ENCODE measurements around the gene SART1. TPM values are rescaled to one million over a fixed set of nuclear protein-coding genes. Genes with fewer than 3 reads are reported as not detected.

Gene SART1, protein sequence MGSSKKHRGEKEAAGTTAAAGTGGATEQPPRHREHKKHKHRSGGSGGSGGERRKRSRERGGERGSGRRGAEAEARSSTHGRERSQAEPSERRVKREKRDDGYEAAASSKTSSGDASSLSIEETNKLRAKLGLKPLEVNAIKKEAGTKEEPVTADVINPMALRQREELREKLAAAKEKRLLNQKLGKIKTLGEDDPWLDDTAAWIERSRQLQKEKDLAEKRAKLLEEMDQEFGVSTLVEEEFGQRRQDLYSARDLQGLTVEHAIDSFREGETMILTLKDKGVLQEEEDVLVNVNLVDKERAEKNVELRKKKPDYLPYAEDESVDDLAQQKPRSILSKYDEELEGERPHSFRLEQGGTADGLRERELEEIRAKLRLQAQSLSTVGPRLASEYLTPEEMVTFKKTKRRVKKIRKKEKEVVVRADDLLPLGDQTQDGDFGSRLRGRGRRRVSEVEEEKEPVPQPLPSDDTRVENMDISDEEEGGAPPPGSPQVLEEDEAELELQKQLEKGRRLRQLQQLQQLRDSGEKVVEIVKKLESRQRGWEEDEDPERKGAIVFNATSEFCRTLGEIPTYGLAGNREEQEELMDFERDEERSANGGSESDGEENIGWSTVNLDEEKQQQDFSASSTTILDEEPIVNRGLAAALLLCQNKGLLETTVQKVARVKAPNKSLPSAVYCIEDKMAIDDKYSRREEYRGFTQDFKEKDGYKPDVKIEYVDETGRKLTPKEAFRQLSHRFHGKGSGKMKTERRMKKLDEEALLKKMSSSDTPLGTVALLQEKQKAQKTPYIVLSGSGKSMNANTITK
- total RNA-seq = 21.1 and 42.0 TPM in 2 replicates

DNA sequence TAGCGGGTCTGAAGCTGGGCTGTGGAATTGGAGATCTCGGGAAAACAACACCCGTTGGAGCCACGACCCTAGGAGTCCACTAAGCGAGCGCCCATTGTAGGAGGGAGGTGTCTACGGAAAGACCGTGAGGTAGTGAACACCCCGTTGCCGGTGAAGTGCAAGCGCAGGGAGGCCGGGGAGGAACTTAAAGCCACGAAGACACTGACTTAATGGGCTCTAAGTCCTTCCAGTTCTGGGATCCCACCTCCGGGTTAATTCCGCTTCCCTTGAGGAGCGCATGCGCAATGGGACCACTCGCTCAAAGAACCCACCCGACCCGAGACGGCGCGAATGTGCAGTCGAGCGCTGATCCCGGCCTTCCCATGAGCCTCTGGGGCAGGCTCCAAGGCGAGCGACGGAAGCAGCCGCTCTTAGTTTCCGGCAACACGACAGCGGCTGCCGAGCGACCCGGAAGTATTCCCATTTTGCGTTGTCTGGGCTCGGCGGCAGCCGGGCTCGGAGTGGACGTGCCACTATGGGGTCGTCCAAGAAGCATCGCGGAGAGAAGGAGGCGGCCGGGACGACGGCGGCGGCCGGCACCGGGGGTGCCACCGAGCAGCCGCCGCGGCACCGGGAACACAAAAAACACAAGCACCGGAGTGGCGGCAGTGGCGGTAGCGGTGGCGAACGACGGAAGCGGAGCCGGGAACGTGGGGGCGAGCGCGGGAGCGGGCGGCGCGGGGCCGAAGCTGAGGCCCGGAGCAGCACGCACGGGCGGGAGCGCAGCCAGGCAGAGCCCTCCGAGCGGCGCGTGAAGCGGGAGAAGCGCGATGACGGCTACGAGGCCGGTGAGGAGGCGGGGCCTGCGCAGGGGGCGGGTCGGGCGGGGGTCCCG lies at the start of gene SART1:
TSS of gene SART1 (plus strand) at position 468 of the 874 bp plus-strand sequence. CDS start at position 515, 47 bp downstream.

DNA sequence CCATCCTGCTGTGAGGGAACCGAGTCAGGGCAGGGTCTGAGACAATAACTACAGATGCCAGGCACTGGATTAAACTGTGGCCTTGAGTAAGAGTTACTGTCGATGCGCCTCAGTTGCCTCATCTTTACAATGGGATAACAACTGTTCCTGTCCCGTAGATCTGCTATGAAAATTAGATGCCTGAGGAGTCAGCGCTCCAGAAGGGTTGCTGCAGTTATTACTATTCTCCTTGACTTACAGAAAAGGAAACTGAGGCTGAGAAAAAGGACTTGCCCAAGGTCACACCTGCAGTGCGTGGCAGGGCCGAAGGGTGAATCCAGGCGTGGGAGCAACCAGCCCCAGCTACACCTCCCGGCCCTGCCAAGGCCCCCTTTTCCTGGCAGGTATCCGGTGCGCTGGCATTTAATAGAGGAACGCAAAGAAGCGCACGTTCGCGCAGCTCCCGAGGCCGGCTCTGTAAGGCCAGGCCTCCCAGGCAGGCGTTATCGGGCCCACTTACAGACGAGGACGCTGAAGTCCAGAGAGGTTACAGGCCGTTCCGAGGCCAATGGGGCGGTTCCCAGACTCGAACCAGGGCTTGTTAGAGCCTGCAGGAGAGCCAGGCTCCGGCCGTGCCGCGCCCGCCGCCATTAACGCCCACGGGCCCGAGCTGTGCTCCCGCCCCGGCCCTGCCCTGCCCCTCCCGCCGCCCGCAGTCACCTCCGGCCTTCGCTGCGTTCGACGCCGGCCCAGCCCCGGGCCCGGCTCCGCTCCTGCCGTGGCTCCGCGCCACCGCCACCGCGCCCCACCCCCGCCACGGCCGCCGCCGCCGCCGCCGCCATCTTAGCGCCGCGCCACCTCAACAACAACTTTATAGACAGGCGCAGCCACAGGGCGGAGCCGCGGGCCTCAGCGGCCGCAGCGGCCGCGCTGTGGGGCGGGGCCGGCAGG lies 43.1 kb upstream of the SART1 start, which contains the start of gene C11orf68:
TSS of gene C11orf68 (minus strand) at position 852 of the 930 bp plus-strand sequence. CDS start at position 821, 31 bp downstream.

DNA sequence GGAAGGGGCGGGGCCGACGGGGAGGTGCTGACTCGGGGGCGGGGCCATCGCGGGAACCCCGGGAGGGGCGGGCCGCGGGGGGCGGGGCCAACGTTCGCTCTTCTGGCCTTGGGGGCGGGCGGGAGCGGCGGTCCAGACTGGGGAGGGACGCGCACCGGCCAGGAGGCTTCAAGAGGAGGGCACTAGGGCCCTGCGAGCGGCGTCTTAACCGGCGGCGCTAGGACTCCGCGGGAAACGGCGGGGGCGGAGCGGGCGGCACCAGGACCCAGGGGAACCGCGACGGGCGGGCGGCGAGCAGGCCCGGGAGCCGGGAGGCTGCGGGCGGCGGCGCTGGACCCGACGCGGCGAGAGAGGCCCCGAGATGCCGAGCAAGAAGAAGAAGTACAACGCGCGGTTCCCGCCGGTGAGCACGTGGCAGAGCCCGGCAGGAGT lies 42.4 kb upstream of the SART1 start, which contains the start of gene DRAP1:
TSS of gene DRAP1 (plus strand) at position 286 of the 432 bp plus-strand sequence. CDS start at position 362, 76 bp downstream.

DNA sequence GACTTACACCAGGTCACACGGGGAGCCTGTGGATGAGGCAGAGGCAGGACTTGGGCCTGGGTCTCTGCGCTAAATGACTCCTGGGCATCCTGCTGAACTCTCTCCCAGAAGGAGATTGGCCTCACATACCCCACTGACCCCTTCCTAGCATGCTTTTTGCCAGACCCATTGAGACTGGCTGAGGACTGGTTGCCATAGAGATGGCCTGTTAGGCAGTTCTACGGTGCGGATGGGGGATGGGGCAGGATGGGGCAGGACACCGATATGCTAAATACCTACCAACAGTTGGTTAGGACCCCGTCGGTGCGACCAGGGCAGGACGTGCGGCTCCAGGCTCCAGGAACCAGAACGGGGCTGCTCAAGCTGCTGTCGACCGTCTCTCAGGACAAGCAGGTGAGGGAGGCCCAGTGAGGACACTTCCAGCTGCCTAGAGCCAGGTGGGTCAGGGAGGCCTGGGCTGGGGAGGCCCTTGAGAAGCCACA lies 16.1 kb upstream of the SART1 start, which contains the start of gene TSGA10IP:
TSS of gene TSGA10IP (plus strand) at position 51 of the 482 bp plus-strand sequence. CDS start at position 247, 196 bp downstream.

DNA sequence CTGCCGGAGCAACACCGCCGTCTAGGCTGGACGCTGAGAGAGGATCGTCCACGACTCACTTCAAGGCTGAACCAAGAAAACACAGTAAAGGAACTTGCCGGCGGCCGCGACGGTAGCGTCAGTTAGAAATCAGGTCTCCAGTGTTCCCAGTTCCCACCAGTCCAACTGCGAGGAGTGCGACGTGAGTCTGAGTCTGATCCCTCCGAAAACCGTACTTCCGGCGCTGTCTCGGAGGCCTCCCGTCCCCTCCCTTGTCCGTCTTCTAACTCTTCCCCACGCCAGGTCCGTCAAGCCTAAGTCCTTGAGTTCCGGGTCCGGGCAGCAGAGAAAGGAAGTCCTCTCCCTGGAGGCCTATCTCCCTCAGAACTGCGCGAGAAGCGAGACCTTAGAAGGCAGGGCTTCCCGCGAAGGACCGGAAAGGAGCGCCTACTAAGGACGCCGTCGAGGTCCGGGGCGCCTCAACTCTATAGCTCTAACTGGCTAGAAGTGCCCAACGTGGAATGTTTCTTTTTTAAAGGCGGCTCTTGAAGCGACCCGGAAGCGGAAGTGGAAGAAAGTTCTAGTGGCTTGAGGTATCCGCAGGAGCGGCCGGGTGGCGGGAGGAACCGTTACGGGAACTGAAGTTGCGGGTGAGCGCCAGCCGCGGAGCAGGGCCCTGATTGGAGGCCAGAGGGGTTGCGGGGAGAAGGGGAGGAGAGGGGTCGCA lies 40.6 kb downstream of the SART1 start, which contains the start of the genes BANF1 and EIF1AD:
TSS of gene BANF1 (plus strand) at position 562 of the 706 bp plus-strand sequence. CDS start 748 bp downstream, outside the sequence.
TSS of gene EIF1AD (minus strand) at position 216 of the 706 bp plus-strand sequence. CDS start 1,768 bp downstream, outside the sequence.

DNA sequence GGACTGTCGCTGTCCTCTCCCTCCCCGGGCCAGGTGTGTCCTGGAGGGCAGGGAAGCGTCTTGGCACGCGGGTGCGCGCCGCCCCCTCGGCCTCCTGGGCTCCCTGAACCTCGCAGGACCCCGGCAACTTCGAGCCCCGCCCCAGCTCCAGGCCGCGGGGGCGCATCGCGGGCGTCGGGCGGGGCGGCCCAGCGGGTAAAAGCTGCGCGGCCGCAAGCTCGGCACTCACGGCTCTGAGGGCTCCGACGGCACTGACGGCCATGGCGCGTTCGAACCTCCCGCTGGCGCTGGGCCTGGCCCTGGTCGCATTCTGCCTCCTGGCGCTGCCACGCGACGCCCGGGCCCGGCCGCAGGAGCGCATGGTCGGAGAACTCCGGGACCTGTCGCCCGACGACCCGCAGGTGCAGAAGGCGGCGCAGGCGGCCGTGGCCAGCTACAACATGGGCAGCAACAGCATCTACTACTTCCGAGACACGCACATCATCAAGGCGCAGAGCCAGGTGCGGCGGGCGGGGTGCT lies 50.3 kb downstream of the SART1 start, which contains the start of gene CST6:
TSS of gene CST6 (plus strand) at position 224 of the 519 bp plus-strand sequence. CDS start at position 261, 37 bp downstream.

DNA sequence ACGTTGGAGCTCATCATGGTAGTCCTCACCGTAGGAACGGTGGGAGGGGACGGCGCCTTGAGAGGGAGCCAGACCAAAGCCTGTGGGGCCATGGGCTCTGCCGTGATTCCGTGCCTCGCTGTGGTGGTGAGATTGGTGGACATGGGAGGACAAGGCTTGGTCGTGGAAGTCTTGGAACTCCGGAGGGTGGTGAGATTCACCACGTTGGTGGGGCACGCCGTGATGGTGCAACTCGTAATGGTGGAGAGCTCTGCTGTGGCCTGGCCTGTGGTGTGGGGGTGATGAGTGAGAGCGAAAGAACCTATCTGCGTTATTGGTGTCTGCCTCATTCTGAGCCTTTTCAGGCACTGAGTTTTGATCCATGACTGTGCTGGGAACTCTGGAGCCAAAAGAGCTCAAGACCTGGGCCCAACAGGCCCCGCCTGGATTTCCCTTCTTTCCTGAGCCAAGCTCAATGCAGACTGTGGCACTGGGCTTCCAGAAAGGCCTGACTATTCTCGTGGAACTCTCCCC lies 64.5 kb downstream of the SART1 start, which contains the start of gene CATSPER1:
TSS of gene CATSPER1 (minus strand) at position 463 of the 513 bp plus-strand sequence. CDS start at position 363, 100 bp downstream.

Other genes with a start within 250 kb of the SART1 start
- 24.8 and 29.6 TPM in 2 replicates for gene KAT5, start 249.5 kb upstream of the SART1 start, total RNA-seq
- gene RNASEH2C, start 240.9 kb upstream of the SART1 start, total RNA-seq = 52.8 and 80.4 TPM in 2 replicates
- gene AP5B1, start 180.8 kb upstream of the SART1 start, total RNA-seq = 8.9 and 13.4 TPM in 2 replicates
- not detected in 2 replicates for gene OVOL1, start 174.7 kb upstream of the SART1 start, total RNA-seq
- 1.1 and 2.4 TPM in 2 replicates for gene SNX32, start 127.8 kb upstream of the SART1 start, total RNA-seq
- 674 and 1,158 TPM in 2 replicates for gene CFL1, start 103.6 kb upstream of the SART1 start, total RNA-seq
- gene MUS81, start 101.3 kb upstream of the SART1 start, total RNA-seq = 25.0 and 48.3 TPM in 2 replicates
- 173 and 216 TPM in 2 replicates for gene EFEMP2, start 88.9 kb upstream of the SART1 start, total RNA-seq
- not detected in 2 replicates for gene CTSW, start 81.9 kb upstream of the SART1 start, total RNA-seq
- 160 and 177 TPM in 2 replicates for gene FIBP, start 73.3 kb upstream of the SART1 start, total RNA-seq
- 116 and 144 TPM in 2 replicates for gene CCDC85B, start 71.1 kb upstream of the SART1 start, total RNA-seq
- gene FOSL1, start 61.3 kb upstream of the SART1 start, total RNA-seq = 4.9 and 8.5 TPM in 2 replicates
- 16.1 and 18.1 TPM in 2 replicates for gene C11orf68, start 42.7 kb upstream of the SART1 start, total RNA-seq
- 84.4 and 99.7 TPM in 2 replicates for gene DRAP1, start 42.3 kb upstream of the SART1 start, total RNA-seq
- gene TSGA10IP, start 16.3 kb upstream of the SART1 start, total RNA-seq = not detected in 2 replicates
- 16.4 and 21.5 TPM in 2 replicates for gene EIF1AD, start 40.4 kb downstream of the SART1 start, total RNA-seq
- 59.3 and 101 TPM in 2 replicates for gene BANF1, start 40.8 kb downstream of the SART1 start, total RNA-seq
- gene CST6, start 50.3 kb downstream of the SART1 start, total RNA-seq = 0.70 TPM in 1 of 2 replicates, not detected in the other
- gene CATSPER1, start 64.7 kb downstream of the SART1 start, total RNA-seq = not detected in 2 replicates
- gene GAL3ST3, start 87.4 kb downstream of the SART1 start, total RNA-seq = not detected in 2 replicates
- gene SF3B2, start 90.6 kb downstream of the SART1 start, total RNA-seq = 121 and 132 TPM in 2 replicates
- 35.2 and 42.0 TPM in 2 replicates for gene PACS1, start 108.5 kb downstream of the SART1 start, total RNA-seq